HG03064 (cell line): ENCODE measurements around the gene DEPDC1B.
A peak's percentile ranks its signal among the peaks of the same experiment; 100 is the strongest.
"Not testable (repeated sequence)": the region's sequence is repeated elsewhere in the genome, so short reads cannot be mapped to it uniquely, and the experiment has no call there.

Experiments
- ATAC-seq: cut with Tn5 transposase; IDR thresholded peaks from one replicate; pipeline ENCODE4 v1.9.1; 2021; ENCODE audit warnings: low read depth; ENCODE audit not compliant: unreplicated experiment

The DEPDC1B gene

GRCh38 chr5:60699288-60699608, 718 bp downstream of the DEPDC1B start:
- no peak for ATAC-seq

- ATAC-seq = no peak
These were observed 1.6 kb downstream of the DEPDC1B start for GRCh38 chr5:60698336-60698735.

- no peak for ATAC-seq
These were observed 9.6 kb downstream of the DEPDC1B start for GRCh38 chr5:60690326-60690725.

- ATAC-seq = no peak
These were observed 11.0 kb downstream of the DEPDC1B start for GRCh38 chr5:60688980-60689379.

GRCh38 chr5:60687927-60688720, 11.8 kb downstream of the DEPDC1B start:
- ATAC-seq = peak; percentile 68

- ATAC-seq = no peak
These were observed 13.8 kb downstream of the DEPDC1B start for GRCh38 chr5:60686157-60686556.

- no peak for ATAC-seq
These were observed 14.3 kb downstream of the DEPDC1B start for GRCh38 chr5:60685700-60686099.

- no peak for ATAC-seq
These were observed 14.9 kb downstream of the DEPDC1B start for GRCh38 chr5:60685028-60685427.

- ATAC-seq = not testable (repeated sequence)
These were observed 18.0 kb downstream of the DEPDC1B start for GRCh38 chr5:60682007-60682406.

- ATAC-seq = no peak
These were observed 20.1 kb downstream of the DEPDC1B start for GRCh38 chr5:60679816-60680215.

- ATAC-seq = peak; percentile 66
These were observed 21.9 kb downstream of the DEPDC1B start for GRCh38 chr5:60677850-60678664.

- no peak for ATAC-seq
These were observed 24.7 kb downstream of the DEPDC1B start for GRCh38 chr5:60675286-60675685.

- ATAC-seq = no peak
These were observed 25.5 kb downstream of the DEPDC1B start for GRCh38 chr5:60674251-60675069.

- ATAC-seq = no peak
These were observed 26.6 kb downstream of the DEPDC1B start for GRCh38 chr5:60673334-60673733.

GRCh38 chr5:60672693-60673264, 27.2 kb downstream of the DEPDC1B start:
- ATAC-seq = no peak

- no peak for ATAC-seq
These were observed 27.9 kb downstream of the DEPDC1B start for GRCh38 chr5:60671899-60672692.

GRCh38 chr5:60670749-60671148, 29.2 kb downstream of the DEPDC1B start:
- ATAC-seq = no peak

- ATAC-seq = no peak
These were observed 31.2 kb downstream of the DEPDC1B start for GRCh38 chr5:60668686-60669304.

GRCh38 chr5:60651872-60652620, 47.9 kb downstream of the DEPDC1B start:
- no peak for ATAC-seq
